Neural progenitor cell (in vitro differentiated cells): ENCODE results near the gene CDH12. TPM values are rescaled to one million over a fixed set of nuclear protein-coding genes. Genes with fewer than 3 reads are reported as not detected.
"Not testable (repeated sequence)": the region's sequence is repeated elsewhere in the genome, so short reads cannot be mapped to it uniquely, and the experiment has no call there.

Source experiments
- DNase-seq: peaks from one replicate; pipeline ENCODE4 v3.0.0-alpha.2; 2016; ENCODE audit warnings: low spot score
- H2AFZ ChIP-seq: fragments of 200-600 bp; sonication (generic); replicated peaks from 2 replicates; pipeline ENCODE4 v1.6.1; 2016; ENCODE audit warnings: antibody characterized with exemption
- H3F3A ChIP-seq: fragments of 200-600 bp; sonication (generic); 2 replicates; pipeline ENCODE4 v1.6.1; 2016; ENCODE audit warnings: antibody characterized with exemption, low read depth
- H3K27ac ChIP-seq: fragments of 200-600 bp; sonication (generic); 2 replicates; pipeline ENCODE4 v1.5.1; 2016; ENCODE audit warnings: mild to moderate bottlenecking
- H3K27me3 ChIP-seq: fragments of 200-600 bp; sonication (generic); 2 replicates; pipeline ENCODE4 v1.6.1; 2016; ENCODE audit warnings: mild to moderate bottlenecking, moderate library complexity
- H3K36me3 ChIP-seq: fragments of 200-600 bp; sonication (generic); 2 replicates; pipeline ENCODE4 v1.5.1; 2016
- H3K4me1 ChIP-seq: fragments of 200-600 bp; sonication (generic); 2 replicates; pipeline ENCODE4 v1.6.1; 2016; ENCODE audit warnings: mixed run types
- H3K4me2 ChIP-seq: fragments of 200-600 bp; sonication (generic); 2 replicates; pipeline ENCODE4 v1.6.1; 2016
- H3K4me3 ChIP-seq: fragments of 200-600 bp; sonication (generic); 2 replicates; pipeline ENCODE4 v1.5.1; 2016
- H3K79me2 ChIP-seq: fragments of 200-600 bp; sonication (generic); 2 replicates; pipeline ENCODE4 v1.6.1; 2016; ENCODE audit warnings: low read depth
- H3K9ac ChIP-seq: fragments of 200-600 bp; sonication (generic); 2 replicates; pipeline ENCODE4 v1.6.1; 2016
- H3K9me3 ChIP-seq: fragments of 200-600 bp; sonication (generic); 2 replicates; pipeline ENCODE4 v1.5.1; 2016; ENCODE audit warnings: low read depth
- H4K20me1 ChIP-seq: fragments of 200-600 bp; sonication (generic); 2 replicates; pipeline ENCODE4 v1.6.1; 2016; ENCODE audit warnings: low read depth
- H3K27ac Mint-ChIP-seq: 3 replicates; pipeline ENCODE4 v1.8.0; 2021; ENCODE audit warnings: mixed read lengths
- H3K27me3 Mint-ChIP-seq: 2 replicates; pipeline ENCODE4 v1.8.0; 2022; ENCODE audit warnings: low read depth, mild to moderate bottlenecking, inconsistent platforms, moderate library complexity, mixed read lengths; ENCODE audit not compliant: insufficient read depth
- H3K36me3 Mint-ChIP-seq: 3 replicates; pipeline ENCODE4 v1.8.0; 2021; ENCODE audit warnings: mixed read lengths
- H3K4me1 Mint-ChIP-seq: 3 replicates; pipeline ENCODE4 v1.8.0; 2021; ENCODE audit warnings: mixed read lengths
- H3K4me3 Mint-ChIP-seq: 3 replicates; pipeline ENCODE4 v1.8.0; 2021; ENCODE audit warnings: mild to moderate bottlenecking, moderate library complexity, mixed read lengths
- H3K9me3 Mint-ChIP-seq: 3 replicates; pipeline ENCODE4 v1.8.0; 2020; ENCODE audit warnings: mixed read lengths
- CTCF ChIP-seq: fragments of 200-600 bp; sonication (generic); IDR thresholded peaks from 2 replicates; pipeline ENCODE4 v1.5.1; 2017; ENCODE audit warnings: antibody characterized with exemption, mild to moderate bottlenecking
- EZH2 ChIP-seq: fragments of 200-600 bp; sonication (generic); IDR thresholded peaks from 2 replicates; pipeline ENCODE4 v1.6.1; 2017; ENCODE audit warnings: antibody characterized with exemption, mild to moderate bottlenecking, moderate library complexity
- EZH2phosphoT487 ChIP-seq: fragments of 200-600 bp; sonication (generic); IDR thresholded peaks from 2 replicates; pipeline ENCODE4 v1.6.1; 2017; ENCODE audit warnings: antibody characterized with exemption
- total RNA-seq: library from RNA; depleted of rRNA; stranded (reverse); fragments of >200 nt; gene quantifications from 2 replicates; pipeline ENCODE4 v1.2.3, GENCODE V29; 2015; ENCODE audit warnings: low replicate concordance

The CDH12 gene
- total RNA-seq, 1 donor from 2014 or later: not detected

GRCh38 chr5:22044229-22044628 lies 808.9 kb downstream of the CDH12 start:
- H3K4me3 ChIP-seq: no peak overlapping the region
- peaks cover 2% of the 10 kb centered on the region for H3K9me3 Mint-ChIP-seq

GRCh38 chr5:22036061-22036460 lies 817.1 kb downstream of the CDH12 start:
- Histone ChIP-seq H3K4me3 (no peak overlapping the region), H4K20me1 (no peaks in the 10 kb centered on the region), H3K9me3 (no peaks in the 10 kb centered on the region), H3F3A (no peaks in the 10 kb centered on the region), H3K79me2 (no peaks in the 10 kb centered on the region), H2AFZ (no peak overlapping the region), H3K4me2 (no peak overlapping the region), H3K4me1 (no peaks in the 10 kb centered on the region), H3K27me3 (no peaks in the 10 kb centered on the region), H3K9ac (no peak overlapping the region), H3K36me3 (no peaks in the 10 kb centered on the region), H3K27ac (no peak overlapping the region)
- Mint-ChIP-seq H3K9me3 (peaks cover 5% of the 10 kb centered on the region), H3K36me3 (no peaks in the 10 kb centered on the region), H3K27me3 (no peaks in the 10 kb centered on the region), H3K4me3 (no peak overlapping the region), H3K4me1 (no peaks in the 10 kb centered on the region), H3K27ac (no peak overlapping the region)
- no peak for TF ChIP-seq EZH2phosphoT487
- no peak for TF ChIP-seq CTCF
- no peak for TF ChIP-seq EZH2
- no peak for DNase-seq

More at GRCh38 chr5:22044229-22044628, 808.9 kb downstream of the CDH12 start:
- TF ChIP-seq EZH2: no peak
- no peak for TF ChIP-seq EZH2phosphoT487
- TF ChIP-seq CTCF: no peak
- no peaks in the 10 kb centered on the region for H3K4me1 Mint-ChIP-seq
- DNase-seq: no peak
- Histone ChIP-seq H3K27ac (no peak overlapping the region), H4K20me1 (no peaks in the 10 kb centered on the region), H3K36me3 (no peaks in the 10 kb centered on the region), H3K9me3 (no peaks in the 10 kb centered on the region), H3K9ac (no peak overlapping the region), H3K4me2 (no peak overlapping the region), H3K4me1 (no peaks in the 10 kb centered on the region), H3F3A (no peaks in the 10 kb centered on the region), H3K79me2 (no peaks in the 10 kb centered on the region), H2AFZ (no peak overlapping the region), H3K27me3 (no peaks in the 10 kb centered on the region)
- no peaks in the 10 kb centered on the region for H3K36me3 Mint-ChIP-seq
- no peak overlapping the region for H3K27ac Mint-ChIP-seq
- H3K4me3 Mint-ChIP-seq: no peak overlapping the region
- no peaks in the 10 kb centered on the region for H3K27me3 Mint-ChIP-seq

DNA sequence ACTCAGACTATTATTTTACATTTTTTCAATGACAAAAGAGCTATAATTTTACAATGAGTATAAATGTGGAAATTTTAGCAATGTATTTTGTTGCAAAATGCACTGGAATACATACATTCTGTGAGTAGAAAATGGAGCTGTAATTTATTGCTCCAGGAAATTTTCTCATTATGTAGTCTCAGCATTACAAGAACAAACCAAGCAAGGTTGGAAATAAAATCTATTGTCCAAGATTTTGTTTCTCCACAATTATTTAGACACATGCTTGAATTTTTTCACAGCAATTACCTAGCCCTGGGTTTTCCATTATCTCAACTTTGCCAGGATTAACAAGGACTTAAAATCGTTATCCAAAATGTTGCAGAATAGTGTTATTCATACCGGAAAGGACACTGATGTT lies 820.1 kb downstream of the CDH12 start:
- no peak overlapping the region for H3K4me3 ChIP-seq
- no peak overlapping the region for H3K27ac Mint-ChIP-seq
- H4K20me1 ChIP-seq: no peaks in the 10 kb centered on the region
- H3K27me3 Mint-ChIP-seq: no peaks in the 10 kb centered on the region
- H3K36me3 Mint-ChIP-seq: no peaks in the 10 kb centered on the region
- TF ChIP-seq CTCF: no peak
- TF ChIP-seq EZH2: no peak
- no peak for TF ChIP-seq EZH2phosphoT487
- no peak for DNase-seq
- H3K4me2 ChIP-seq: no peak overlapping the region
- H3K9me3 Mint-ChIP-seq: peaks cover 5% of the 10 kb centered on the region
- H3F3A ChIP-seq: no peaks in the 10 kb centered on the region
- H3K4me3 Mint-ChIP-seq: no peak overlapping the region
- no peaks in the 10 kb centered on the region for H3K79me2 ChIP-seq
- no peaks in the 10 kb centered on the region for H3K4me1 Mint-ChIP-seq
- no peak overlapping the region for H2AFZ ChIP-seq
- H3K27me3 ChIP-seq: no peaks in the 10 kb centered on the region
- H3K9me3 ChIP-seq: no peaks in the 10 kb centered on the region
- H3K36me3 ChIP-seq: no peaks in the 10 kb centered on the region
- H3K4me1 ChIP-seq: no peaks in the 10 kb centered on the region
- H3K9ac ChIP-seq: no peak overlapping the region
- no peak overlapping the region for H3K27ac ChIP-seq

- no peak for TF ChIP-seq CTCF
- no peak for TF ChIP-seq EZH2phosphoT487
- TF ChIP-seq EZH2: no peak
- H3K9me3 ChIP-seq: no peaks in the 10 kb centered on the region
- H3K27me3 Mint-ChIP-seq: no peaks in the 10 kb centered on the region
- no peak overlapping the region for H3K4me3 ChIP-seq
- H3K4me3 Mint-ChIP-seq: no peak overlapping the region
- no peaks in the 10 kb centered on the region for H3K27me3 ChIP-seq
- no peaks in the 10 kb centered on the region for H3K36me3 ChIP-seq
- no peak for DNase-seq
- H2AFZ ChIP-seq: no peak overlapping the region
- H3K79me2 ChIP-seq: no peaks in the 10 kb centered on the region
- no peaks in the 10 kb centered on the region for H3K36me3 Mint-ChIP-seq
- H3F3A ChIP-seq: no peaks in the 10 kb centered on the region
- no peaks in the 10 kb centered on the region for H4K20me1 ChIP-seq
- H3K4me1 ChIP-seq: no peaks in the 10 kb centered on the region
- no peak overlapping the region for H3K9ac ChIP-seq
- no peaks in the 10 kb centered on the region for H3K4me1 Mint-ChIP-seq
- H3K9me3 Mint-ChIP-seq: peaks cover 2% of the 10 kb centered on the region
- H3K27ac ChIP-seq: no peak overlapping the region
- no peak overlapping the region for H3K4me2 ChIP-seq
- H3K27ac Mint-ChIP-seq: no peak overlapping the region
Measured at GRCh38 chr5:22023784-22024183, 829.4 kb downstream of the CDH12 start.

DNA sequence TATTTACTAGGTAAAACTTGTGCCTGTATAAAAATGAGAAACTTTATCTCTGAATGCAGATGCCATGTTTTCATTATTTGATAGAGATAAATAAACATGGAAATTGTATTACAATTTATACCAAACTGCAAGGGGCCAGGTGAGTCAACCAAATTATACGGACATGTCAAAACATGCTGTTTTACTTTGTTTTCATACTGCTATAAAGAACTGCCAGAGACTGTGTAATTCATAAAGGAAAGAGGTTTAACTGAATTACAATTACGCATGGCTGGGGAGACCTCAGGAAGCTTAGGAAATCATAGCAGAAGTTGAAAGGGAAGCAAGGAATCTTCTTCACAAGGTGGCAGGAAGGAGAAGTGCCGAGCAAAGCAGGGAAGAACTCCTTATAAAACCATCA lies 840.3 kb downstream of the CDH12 start:
- not testable (repeated sequence) for H3K4me2 ChIP-seq, H3K4me1 Mint-ChIP-seq, H3K9me3 ChIP-seq, H3K36me3 Mint-ChIP-seq, H3K4me3 Mint-ChIP-seq, H3K27me3 ChIP-seq, H3K9me3 Mint-ChIP-seq, H3F3A ChIP-seq, H3K27ac Mint-ChIP-seq, H3K9ac ChIP-seq, H3K4me3 ChIP-seq, H3K79me2 ChIP-seq, H3K36me3 ChIP-seq, H4K20me1 ChIP-seq, H3K4me1 ChIP-seq, DNase-seq, H2AFZ ChIP-seq, H3K27ac ChIP-seq, H3K27me3 Mint-ChIP-seq
